GM19023 (cell line): Measurements from ENCODE around the gene KRTAP10-9.
"Not testable (repeated sequence)": the region's sequence is repeated elsewhere in the genome, so short reads cannot be mapped to it uniquely, and the experiment has no call there.

Experiments used
- ATAC-seq: cut with Tn5 transposase; IDR thresholded peaks from one replicate; pipeline ENCODE4 v1.9.1; 2021; ENCODE audit warnings: mild to moderate bottlenecking, moderate library complexity; ENCODE audit not compliant: unreplicated experiment

KRTAP10-9 gene

DNA sequence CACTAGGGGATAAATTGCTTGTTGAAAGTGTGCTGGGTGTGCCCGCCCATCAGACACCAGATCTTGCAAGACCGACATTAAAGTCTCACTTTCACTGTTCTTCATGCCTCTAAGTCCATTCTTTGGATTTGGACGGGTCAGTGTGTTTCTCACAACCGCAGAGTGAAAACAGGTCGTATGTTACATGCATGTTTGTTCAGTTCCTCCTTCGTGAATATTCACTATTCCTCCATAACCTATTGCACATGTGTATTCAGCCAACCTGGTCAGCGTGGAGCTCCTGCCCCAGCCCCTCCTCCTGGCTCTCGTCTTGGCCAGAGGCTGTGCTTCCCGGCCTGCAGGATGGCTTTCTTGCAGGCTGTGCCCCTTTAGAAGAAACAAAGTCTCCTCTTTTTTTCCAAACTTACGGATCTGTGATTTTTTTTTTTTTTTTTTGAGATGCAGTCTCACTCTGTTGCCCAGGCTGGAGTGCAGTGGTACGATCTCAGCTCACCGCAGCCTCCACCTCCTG lies 32.4 kb upstream of the KRTAP10-9 start:
- ATAC-seq: no peak

GRCh38 chr21:44595524-44595923 lies 31.4 kb upstream of the KRTAP10-9 start:
- no peak for ATAC-seq

GRCh38 chr21:44596068-44596725 lies 30.7 kb upstream of the KRTAP10-9 start:
- no peak for ATAC-seq

- no peak for ATAC-seq
These were observed 28.8 kb upstream of the KRTAP10-9 start for GRCh38 chr21:44598061-44598460.

DNA sequence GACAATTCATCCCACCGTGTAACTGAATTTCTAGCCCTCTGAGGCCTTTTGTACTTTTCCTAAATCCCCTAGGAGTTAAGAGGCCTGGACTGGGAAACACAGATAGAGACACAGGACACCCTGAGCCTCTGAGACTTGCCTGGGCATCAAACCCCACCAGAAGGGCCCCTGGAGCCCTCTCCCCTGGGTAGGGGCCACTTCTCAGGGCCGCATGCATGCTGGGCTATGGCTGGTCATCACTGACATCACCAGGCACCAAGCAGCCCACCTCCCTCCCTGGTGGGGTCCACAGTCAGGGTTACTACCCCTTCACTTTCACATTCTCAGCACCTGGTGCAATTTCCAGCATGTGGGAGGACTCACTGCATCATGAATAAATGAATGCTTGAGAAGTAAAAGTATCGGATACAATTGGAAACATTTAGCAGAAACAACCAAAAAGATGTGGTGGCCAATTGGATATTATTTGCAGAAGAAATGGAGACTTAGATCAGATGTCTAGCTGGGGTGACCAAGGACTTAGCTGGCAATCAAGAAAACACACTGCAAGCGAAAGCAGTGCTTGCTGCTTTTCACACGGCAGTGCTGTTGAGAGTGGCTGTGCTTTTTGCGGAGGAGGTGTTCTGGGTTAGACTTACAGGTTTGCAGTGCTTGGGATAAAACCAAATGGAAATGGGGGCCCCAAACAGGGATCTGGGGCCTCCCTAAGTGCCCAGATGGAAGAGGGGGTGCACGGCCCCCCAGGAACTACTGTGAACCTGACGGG lies 27.4 kb upstream of the KRTAP10-9 start:
- ATAC-seq: no peak

- not testable (repeated sequence) for ATAC-seq
These were observed 26.5 kb upstream of the KRTAP10-9 start, which contains the start of gene KRTAP10-7 for GRCh38 chr21:44600118-44600978. Gene KRTAP10-7, plus strand, starts transcription at chr21:44600597. Its CDS starts 25 bp downstream, at chr21:44600622.

DNA sequence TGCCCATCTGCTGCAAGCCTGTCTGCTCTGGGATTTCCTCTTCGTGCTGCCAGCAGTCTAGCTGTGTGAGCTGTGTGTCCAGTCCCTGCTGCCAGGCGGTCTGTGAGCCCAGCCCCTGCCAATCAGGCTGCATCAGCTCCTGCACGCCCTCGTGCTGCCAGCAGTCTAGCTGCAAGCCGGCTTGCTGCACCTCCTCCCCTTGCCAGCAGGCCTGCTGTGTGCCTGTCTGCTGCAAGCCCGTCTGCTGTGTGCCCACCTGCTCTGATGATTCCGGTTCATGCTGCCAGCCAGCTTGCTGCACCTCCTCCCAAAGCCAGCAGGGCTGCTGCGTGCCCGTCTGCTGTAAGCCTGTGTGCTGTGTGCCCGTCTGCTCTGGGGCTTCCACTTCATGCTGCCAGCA lies 25.8 kb upstream of the KRTAP10-9 start:
- ATAC-seq: not testable (repeated sequence)

- ATAC-seq: no peak
These were observed 25.1 kb upstream of the KRTAP10-9 start for GRCh38 chr21:44601596-44602462.

DNA sequence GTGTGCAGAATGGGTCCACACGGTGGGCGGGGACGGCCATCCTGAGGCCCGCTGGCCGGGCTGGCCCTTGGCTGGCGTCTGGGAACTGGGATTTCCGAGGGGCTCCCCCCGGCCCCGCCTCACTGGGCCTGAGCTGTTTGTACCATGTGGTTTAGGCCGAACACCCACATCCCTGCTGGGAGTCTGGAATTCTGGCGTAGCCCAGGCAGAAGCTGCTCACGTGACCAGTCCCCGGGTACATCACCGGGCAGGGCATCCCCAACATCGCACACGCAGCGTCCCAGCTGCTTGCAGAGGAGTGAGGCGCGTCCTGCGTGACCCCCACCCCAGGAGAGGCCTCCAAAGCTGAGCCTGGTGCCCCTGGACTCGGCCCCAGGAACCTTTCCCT lies 24.4 kb upstream of the KRTAP10-9 start:
- ATAC-seq: no peak

- ATAC-seq: no peak
These were observed 23.6 kb upstream of the KRTAP10-9 start for GRCh38 chr21:44603109-44603875.

DNA sequence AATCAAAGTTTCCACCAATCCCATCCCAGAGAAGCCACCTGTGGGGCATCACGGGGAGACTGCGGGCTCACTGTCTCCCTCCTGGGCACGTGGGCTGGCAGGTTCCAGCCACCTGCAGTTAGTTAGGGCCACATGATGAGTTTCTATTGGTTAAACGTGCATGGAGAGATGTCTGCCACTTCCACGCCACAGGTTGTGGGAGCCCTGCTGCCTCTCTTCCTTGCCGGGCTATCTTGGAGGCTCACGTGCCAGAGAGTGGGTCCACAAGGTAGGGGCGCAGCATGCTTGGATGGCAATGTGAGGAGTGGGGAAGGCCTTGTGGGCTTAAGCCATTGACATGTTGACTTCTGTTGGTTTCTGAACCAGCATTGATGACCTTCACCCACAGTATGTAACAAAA lies 23.0 kb upstream of the KRTAP10-9 start:
- no peak for ATAC-seq

DNA sequence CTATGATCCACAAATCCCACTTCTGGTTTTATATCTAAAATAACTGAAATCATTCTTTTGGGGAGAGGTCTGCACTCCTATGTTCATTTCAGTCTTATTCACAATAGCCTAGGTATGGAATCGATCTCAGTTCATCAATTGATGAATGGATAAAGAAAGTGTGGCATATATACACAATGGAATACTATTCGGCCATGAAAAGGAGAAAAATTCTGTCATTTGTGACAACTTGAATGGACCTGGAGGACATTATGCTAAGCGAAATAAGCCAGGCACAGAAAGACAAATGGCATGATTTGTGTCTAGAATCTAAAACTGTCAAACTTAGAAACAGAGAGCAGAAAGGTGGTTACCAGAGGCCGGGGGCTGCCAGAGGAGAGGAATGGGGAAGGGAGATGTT lies 20.4 kb upstream of the KRTAP10-9 start:
- ATAC-seq: no peak

DNA sequence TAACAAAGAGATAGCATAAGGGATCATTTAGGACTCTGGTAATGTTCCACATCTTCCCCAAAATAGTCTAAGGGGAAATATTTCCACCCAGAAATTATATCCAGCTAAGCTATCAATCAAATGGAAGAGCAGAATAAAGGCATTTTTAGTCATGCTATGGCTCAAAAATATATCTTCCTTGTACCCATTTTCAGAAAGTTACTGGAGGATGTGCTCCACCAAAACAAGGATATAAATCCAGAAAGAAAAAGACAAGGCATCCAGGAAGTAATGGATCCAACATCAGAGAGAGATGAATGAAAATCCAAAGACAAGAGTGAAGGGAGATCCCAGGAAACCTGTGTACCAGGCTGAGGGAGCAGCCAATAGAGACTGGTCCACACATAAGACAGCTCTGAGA lies 17.7 kb upstream of the KRTAP10-9 start:
- no peak for ATAC-seq

DNA sequence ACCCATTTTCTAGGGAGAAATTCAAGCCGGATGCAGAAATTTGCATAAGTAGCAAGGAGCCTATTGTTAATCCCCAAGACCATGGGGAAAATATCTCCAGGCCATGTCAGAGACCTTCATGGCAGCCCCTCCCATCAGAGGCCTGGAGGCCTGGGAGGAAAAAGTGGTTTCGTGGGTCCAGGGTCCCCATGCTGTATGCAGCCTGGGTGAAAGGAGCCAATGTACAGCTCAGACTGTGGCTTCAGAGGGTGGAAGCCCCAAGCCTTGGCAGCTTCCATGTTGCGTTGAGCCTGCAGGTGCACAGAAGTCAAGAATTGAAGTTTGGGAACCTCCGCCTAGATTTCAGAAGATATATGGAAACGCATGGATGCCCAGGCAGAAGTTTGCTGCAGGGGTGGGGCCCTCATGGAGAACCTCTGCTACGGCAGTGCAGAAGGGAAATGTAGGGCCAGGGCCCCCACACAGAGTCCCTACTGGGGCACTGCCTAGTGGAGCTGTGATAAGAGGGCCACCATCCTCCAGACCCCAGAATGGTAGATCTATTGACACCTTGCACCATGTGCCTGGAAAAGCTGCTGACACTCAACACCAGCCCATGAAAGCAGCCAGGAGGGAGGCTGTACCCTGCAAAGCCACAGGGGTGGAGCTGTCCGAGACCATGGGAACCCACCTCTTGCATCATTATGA lies 16.6 kb upstream of the KRTAP10-9 start:
- ATAC-seq: not testable (repeated sequence)

DNA sequence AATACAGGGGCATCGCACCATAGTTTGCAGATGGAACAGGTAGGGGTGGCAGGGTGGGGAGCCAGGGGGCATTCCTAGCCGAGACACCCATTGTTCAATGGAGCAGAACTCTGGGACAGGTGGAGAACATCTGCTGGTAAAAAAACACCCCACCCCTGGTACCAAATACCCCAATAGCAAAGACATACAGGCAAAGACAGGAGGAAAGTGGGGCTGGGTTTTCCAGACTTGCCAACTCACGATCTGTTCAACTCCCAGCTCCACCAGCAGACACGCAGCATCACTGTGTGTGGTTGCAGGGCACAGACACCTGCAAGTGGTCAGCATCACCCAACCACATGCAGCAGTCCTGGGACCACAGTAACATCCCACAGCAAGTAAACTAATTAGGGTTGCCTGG lies 15.3 kb upstream of the KRTAP10-9 start:
- ATAC-seq: no peak

GRCh38 chr21:44612029-44612486 lies 14.8 kb upstream of the KRTAP10-9 start, which contains the start of gene KRTAP10-8:
Gene KRTAP10-8, plus strand, starts transcription at chr21:44612079. Its CDS starts 22 bp downstream, at chr21:44612101.
- ATAC-seq: no peak

DNA sequence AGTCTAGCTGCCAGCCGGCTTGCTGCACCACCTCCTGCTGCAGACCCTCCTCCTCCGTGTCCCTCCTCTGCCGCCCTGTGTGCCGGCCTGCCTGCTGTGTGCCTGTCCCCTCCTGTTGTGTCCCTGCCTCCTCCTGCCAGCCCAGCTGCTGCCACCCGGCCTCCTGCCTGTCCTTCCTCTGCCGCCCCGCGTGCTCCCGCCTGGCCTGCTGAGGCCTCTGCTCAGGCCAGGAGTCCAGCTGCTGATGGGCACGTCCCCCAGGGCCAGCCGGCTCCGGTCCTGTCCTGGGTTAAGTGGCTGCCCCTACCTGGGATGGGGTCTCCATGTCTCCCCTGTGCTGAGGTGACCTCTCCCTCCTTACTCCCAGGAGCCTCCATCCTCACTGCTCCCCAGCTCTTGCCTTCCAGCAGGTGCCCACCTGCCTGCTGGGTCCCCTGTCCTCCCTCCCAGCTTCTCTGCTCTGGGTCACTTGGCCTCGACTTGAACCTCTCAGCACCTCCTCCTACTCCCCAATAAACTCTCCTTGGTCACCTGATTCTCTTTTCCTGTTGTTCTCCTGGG lies 14.1 kb upstream of the KRTAP10-9 start:
- ATAC-seq: no peak

DNA sequence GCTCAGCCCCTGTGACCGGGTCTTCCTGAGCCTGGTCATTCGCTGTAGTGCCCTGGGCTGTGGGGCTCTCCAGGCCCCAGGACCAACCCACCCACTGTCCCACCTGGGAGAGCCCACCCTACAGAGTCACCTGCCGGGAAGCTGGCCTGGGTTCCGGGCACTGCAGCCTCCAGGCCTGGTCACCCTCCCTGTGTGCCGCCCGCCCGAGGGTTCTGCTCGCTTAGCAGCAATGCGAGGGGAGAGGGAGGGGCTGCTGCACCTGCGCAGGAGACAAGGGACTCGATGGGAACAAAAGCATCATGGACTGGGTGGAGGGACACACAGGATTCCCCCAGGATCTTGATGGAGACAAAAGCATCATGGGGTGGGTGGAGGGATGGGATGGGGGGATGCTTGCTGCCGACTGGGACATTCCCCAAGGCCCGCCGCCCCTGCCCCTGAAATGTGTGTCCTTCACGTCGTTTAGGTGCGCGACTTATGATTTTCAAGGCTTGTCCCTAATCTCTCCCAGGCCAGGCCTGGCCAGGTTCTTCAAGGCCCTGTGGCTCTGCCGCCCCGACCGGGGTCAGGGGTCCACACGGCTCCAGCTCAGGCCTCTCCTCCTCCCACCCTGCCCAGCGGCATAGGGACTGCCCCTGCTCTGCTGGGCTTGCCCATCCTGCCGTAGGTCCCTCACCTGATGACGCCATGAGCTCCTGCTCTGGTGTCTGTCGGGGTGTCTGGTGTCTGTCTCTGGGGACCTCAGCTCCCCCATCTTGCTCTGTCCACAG lies 13.3 kb upstream of the KRTAP10-9 start:
- ATAC-seq: no peak
